ENCODE measurements around the gene HMX3. TPM values are rescaled to one million over a fixed set of nuclear protein-coding genes. Genes with fewer than 3 reads are reported as not detected.

Gene HMX3
- total and polyA plus RNA-seq, 2 of the 13 experiments (the other 11 are each of a cell fraction or from before 2014, with no cell fraction given): not detected

DNA sequence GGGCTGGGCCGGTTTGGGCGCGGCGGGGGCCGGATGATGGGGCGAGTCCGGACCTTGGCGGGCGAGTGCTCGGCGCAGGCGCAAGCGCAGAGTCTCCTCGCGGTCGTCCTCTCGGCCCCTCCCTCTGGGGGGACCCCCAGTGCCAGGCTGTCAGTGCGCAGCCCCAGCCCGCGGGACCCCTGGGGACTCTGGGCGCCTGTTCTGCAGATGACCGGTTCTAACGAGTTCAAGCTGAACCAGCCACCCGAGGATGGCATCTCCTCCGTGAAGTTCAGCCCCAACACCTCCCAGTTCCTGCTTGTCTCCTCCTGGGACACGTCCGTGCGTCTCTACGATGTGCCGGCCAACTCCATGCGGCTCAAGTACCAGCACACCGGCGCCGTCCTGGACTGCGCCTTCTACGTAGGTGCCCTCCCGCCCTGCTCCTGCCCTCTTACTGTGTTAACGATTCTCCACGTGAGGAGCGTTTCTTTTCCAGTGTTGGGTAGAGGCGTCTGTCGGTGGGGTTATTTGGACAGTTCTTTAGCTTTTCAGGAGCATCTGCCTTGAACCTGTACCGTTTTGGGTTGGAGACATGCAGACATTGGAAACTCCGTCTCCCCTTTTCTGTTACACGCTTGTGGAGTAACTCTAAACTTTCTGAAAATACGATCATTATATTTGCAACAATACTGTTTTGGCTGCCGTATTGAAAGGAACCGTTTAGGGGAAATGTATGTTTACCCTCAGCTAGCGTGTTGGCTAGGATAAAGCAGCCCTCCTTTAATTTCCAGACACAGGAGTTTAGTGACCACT is 19.1 kb downstream of the HMX3 start (continued):
- TF ChIP-seq ZBED4 (CRISPR knock-in tag; IDR thresholded peaks at IDR 0.05; ENCODE audit: borderline replicate concordance) (no peak), ONECUT2 (CRISPR knock-in tag; IDR thresholded peaks at IDR 0.05) (no peak), BRF2 (CRISPR knock-in tag; IDR thresholded peaks at IDR 0.05) (no peak), KDM5A (IDR thresholded peaks at IDR 0.05; ENCODE audit: borderline replicate concordance, low read length) (peak; percentile 49; the same call in 1 of the 2 replicates), CC2D1A (CRISPR knock-in tag; IDR thresholded peaks at IDR 0.05) (no peak), FOXK1 (CRISPR knock-in tag; IDR thresholded peaks at IDR 0.05; ENCODE audit: borderline replicate concordance, low read depth) (no peak), SMAD3 (CRISPR knock-in tag; IDR thresholded peaks at IDR 0.05) (no peak), FOSL1 (CRISPR knock-in tag; IDR thresholded peaks at IDR 0.05; ENCODE audit: borderline replicate concordance) (no peak), SMC3 (IDR thresholded peaks at IDR 0.05; ENCODE audit: low read length) (no peak), ZNF546 (CRISPR knock-in tag; conservative IDR thresholded peaks at IDR 0.05) (no peak), TOPORS (CRISPR knock-in tag; IDR thresholded peaks at IDR 0.05) (no peak), ZNF607 (CRISPR knock-in tag; IDR thresholded peaks at IDR 0.05; ENCODE audit: borderline replicate concordance) (peak; percentile 59; the same call in 1 of the 2 replicates), SIN3B (IDR thresholded peaks at IDR 0.05; ENCODE audit: low read length) (no peak)
- TF ChIP-seq, protein P1, sequence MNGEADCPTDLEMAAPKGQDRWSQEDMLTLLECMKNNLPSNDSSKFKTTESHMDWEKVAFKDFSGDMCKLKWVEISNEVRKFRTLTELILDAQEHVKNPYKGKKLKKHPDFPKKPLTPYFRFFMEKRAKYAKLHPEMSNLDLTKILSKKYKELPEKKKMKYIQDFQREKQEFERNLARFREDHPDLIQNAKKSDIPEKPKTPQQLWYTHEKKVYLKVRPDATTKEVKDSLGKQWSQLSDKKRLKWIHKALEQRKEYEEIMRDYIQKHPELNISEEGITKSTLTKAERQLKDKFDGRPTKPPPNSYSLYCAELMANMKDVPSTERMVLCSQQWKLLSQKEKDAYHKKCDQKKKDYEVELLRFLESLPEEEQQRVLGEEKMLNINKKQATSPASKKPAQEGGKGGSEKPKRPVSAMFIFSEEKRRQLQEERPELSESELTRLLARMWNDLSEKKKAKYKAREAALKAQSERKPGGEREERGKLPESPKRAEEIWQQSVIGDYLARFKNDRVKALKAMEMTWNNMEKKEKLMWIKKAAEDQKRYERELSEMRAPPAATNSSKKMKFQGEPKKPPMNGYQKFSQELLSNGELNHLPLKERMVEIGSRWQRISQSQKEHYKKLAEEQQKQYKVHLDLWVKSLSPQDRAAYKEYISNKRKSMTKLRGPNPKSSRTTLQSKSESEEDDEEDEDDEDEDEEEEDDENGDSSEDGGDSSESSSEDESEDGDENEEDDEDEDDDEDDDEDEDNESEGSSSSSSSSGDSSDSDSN (CRISPR knock-in tag; IDR thresholded peaks at IDR 0.05): peak; percentile 75; the same call in 1 of the 2 replicates
- TF ChIP-seq, protein P2, sequence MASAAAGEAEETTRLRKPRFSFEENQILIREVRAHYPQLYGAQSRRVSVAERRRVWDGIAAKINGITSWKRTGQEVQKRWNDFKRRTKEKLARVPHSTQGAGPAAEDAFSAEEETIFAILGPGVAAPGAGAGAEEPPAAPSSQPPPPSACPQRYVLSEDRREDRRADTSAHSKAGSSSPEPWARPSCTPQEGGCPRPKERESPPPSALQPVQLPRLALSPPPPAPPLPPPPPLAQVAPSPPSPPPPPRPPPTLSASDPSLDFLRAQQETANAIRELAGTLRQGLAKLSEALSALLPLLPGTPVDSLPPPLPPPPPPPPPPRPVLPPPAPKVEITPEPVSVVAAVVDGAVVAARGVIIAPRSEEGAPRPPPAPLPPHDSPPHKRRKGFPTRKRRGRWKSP (CRISPR knock-in tag; IDR thresholded peaks at IDR 0.05): peak; percentile 87; the same call in 1 of the 2 replicates
- TF ChIP-seq, protein P3, sequence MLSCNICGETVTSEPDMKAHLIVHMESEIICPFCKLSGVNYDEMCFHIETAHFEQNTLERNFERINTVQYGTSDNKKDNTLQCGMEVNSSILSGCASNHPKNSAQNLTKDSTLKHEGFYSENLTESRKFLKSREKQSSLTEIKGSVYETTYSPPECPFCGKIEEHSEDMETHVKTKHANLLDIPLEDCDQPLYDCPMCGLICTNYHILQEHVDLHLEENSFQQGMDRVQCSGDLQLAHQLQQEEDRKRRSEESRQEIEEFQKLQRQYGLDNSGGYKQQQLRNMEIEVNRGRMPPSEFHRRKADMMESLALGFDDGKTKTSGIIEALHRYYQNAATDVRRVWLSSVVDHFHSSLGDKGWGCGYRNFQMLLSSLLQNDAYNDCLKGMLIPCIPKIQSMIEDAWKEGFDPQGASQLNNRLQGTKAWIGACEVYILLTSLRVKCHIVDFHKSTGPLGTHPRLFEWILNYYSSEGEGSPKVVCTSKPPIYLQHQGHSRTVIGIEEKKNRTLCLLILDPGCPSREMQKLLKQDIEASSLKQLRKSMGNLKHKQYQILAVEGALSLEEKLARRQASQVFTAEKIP (CRISPR knock-in tag; IDR thresholded peaks at IDR 0.05; ENCODE audit: borderline replicate concordance): no peak
- TF ChIP-seq, protein P4, sequence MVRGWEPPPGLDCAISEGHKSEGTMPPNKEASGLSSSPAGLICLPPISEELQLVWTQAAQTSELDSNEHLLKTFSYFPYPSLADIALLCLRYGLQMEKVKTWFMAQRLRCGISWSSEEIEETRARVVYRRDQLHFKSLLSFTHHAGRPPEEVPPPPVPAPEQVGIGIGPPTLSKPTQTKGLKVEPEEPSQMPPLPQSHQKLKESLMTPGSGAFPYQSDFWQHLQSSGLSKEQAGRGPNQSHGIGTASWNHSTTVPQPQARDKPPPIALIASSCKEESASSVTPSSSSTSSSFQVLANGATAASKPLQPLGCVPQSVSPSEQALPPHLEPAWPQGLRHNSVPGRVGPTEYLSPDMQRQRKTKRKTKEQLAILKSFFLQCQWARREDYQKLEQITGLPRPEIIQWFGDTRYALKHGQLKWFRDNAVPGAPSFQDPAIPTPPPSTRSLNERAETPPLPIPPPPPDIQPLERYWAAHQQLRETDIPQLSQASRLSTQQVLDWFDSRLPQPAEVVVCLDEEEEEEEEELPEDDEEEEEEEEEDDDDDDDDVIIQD (CRISPR knock-in tag; IDR thresholded peaks at IDR 0.05; ENCODE audit: low read depth): no peak
